GM13976 (cell line): ENCODE data around the gene PNPLA3.

Source experiments
- DNase-seq: peaks from one replicate; pipeline ENCODE4 v3.0.0; 2012; ENCODE audit warnings: low spot score
- in situ Hi-C: fragments of 300-500 bp; cut with MboI; formaldehyde crosslinking; loops from one replicate; pipeline ENCODE4 v1.12.0; 2022; ENCODE audit warnings: low sequenced_read_pairs, mixed read lengths, inconsistent platforms; ENCODE audit not compliant: unreplicated experiment
- TF ChIP-seq, protein P1 (sequence below): IDR thresholded peaks from 2 replicates; pipeline ENCODE4 v1.5.1; 2012; ENCODE audit warnings: borderline replicate concordance, mild to moderate bottlenecking; ENCODE audit not compliant: insufficient read depth; ENCODE audit errors: extremely low read depth, missing control alignments, control extremely low read depth

Gene PNPLA3

DNA sequence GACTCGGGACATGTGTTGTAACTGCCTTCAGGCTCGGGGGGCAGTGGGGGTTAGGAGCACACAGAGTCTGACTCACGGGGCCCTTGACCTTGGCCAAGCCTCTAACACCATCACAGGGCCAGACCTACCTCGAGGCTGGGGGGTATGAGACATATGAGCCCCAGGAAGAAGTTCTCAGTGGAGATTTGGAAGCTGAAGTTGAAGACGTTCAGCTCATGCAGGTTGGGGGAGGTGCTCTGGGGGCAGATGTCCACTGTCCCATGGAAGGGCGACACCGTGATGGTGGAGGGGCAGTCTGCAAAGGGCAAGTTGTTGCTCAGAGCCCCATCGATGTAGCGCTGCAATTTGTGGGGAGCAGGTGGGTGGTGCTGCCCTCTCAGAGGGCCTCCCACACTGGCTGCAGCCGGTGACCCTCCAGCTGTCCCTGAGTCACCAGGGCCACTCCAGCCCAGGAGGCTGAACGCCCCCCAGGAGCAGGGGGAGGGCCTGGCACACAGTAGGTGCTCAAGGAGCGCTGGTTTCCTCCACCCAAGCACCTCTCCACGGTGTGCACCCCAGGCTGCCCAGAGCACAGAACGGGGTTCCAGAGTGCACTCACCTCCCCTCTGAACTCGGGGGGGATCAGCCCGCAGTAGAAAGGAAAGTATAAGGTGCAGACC, 34.3 kb upstream of the PNPLA3 start:
- in situ Hi-C loops = no loop called here
- DNase-seq = no peak
- TF ChIP-seq, protein P1, sequence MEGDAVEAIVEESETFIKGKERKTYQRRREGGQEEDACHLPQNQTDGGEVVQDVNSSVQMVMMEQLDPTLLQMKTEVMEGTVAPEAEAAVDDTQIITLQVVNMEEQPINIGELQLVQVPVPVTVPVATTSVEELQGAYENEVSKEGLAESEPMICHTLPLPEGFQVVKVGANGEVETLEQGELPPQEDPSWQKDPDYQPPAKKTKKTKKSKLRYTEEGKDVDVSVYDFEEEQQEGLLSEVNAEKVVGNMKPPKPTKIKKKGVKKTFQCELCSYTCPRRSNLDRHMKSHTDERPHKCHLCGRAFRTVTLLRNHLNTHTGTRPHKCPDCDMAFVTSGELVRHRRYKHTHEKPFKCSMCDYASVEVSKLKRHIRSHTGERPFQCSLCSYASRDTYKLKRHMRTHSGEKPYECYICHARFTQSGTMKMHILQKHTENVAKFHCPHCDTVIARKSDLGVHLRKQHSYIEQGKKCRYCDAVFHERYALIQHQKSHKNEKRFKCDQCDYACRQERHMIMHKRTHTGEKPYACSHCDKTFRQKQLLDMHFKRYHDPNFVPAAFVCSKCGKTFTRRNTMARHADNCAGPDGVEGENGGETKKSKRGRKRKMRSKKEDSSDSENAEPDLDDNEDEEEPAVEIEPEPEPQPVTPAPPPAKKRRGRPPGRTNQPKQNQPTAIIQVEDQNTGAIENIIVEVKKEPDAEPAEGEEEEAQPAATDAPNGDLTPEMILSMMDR = no peak

DNA sequence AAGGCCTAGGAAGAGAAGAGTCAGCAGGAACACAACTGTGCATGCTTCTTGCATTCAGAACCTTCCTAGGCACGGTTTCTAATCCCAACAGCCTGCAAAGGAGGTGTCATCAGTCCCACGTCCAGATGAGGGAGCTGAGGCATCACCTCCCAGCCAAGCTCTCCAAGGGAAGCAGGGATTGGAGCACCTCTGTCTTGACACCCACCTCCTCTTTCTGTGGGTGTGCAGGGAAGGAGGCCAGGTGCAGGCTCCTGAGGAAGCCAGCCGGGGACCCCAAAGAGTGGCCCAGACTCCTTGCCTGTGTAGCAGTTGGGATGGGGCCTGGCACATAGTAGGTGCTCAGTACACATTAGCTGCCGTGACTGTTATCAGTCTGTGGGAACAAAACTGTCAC, 33.7 kb upstream of the PNPLA3 start:
- in situ Hi-C loops = no loop called here
- TF ChIP-seq, protein P1 = no peak
- DNase-seq = no peak

DNA sequence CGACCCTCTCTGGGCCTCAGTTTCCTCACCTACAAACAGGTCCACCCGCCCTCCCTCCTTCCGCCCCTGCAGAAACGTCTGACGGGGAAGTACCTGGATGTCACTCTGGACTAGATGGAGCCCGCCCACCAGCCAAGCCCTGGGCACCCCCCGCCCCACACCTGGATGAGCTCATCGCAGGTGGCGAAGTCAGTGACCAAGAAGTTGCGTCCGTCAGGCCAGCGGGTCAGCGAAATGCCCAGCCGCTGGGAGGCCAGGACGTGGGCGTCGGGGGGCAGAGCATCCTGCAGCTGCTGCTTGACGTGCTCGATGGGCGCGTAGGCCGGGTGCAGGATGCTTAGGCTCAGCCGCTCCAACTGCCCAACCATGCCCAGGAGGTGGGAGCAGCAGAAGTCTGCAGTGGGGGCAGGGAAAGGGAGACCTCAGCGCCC, 32.7 kb upstream of the PNPLA3 start:
- no peak for DNase-seq
- in situ Hi-C loops = no loop called here
- TF ChIP-seq, protein P1 = no peak

DNA sequence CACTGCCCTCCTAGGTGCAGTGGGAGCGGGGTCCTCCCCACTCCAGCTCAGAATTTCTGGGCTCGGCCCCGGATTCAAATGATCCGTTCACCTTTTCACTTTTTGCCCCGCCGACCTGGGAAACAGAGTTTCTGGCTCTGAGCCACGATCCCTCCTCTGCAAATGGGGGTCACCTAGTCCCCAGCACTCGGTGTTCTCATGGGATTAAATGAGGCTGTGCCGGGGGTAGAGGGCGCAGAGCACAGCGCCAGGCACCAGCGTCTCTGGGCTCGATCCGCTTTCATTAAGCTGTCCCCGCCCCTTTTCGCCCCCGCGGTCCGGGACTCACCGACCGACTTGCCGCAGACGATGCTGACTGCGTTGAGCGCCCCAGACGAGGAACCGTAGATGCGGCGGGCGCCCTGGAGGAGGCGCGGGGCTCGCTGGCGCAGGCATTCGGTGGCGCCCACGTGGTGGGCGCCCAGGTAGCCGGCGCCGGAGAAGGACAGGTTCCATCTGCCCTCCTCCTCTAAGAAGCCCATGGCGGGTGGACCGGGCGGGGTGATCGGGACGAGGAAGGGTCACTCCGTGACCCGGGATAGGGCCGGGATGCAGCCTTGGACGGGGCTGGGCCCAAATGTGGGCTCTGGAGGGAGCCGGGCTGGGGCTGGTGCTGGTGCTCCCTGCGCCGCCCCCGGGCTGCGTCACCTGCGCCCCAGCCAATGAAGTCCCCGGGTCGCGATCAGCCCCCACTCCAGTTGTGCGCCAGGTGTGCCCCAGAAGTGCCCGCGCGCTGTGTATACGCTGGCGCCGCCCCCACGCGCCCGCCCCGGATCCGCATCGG, 32.0 kb upstream of the PNPLA3 start, which contains the start of gene PNPLA5:
TSS of gene PNPLA5 (minus strand) at position 654 of the 823 bp plus-strand sequence. CDS start at position 521, 133 bp downstream.
- in situ Hi-C loops = no loop called here

DNA sequence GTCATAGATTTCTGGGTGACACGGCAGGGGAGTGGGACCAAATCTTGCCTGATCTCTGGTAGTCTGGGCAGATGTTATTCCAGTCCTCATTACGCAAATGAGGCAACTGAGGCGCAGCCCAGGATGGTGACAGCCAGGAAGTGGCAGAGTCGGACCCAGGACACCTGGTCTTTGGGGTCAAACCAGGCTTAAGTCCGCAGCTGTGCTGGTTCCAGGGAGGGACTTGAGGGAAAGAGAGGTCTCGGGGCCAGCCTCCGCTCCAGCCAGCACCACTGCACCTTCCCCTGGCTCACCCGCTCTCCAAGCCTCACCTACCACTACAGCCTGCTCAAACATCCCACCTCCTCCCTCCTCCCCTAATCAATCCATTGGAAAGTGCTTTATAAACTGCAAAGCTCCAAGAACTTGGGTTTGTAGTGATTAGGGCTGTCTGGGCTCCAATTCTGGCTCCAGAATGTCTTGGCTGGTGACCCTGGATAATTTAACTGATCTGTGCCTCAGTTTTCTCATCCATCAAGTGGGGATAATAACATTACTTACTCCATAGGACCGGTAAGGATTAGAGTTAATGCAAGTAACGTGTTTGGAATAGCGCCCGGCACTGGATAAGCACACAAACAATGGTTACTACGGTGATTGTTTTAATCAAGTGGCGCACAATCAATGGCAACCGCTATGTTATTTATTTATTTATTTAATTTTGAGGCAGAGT, 31.3 kb upstream of the PNPLA3 start:
- TF ChIP-seq, protein P1 = no peak
- DNase-seq = no peak
- in situ Hi-C loops = no loop called here

More for the DNA sequence above, 32.0 kb upstream of the PNPLA3 start, which contains the start of gene PNPLA5:
- TF ChIP-seq, protein P1 = no peak
- DNase-seq = no peak

DNA sequence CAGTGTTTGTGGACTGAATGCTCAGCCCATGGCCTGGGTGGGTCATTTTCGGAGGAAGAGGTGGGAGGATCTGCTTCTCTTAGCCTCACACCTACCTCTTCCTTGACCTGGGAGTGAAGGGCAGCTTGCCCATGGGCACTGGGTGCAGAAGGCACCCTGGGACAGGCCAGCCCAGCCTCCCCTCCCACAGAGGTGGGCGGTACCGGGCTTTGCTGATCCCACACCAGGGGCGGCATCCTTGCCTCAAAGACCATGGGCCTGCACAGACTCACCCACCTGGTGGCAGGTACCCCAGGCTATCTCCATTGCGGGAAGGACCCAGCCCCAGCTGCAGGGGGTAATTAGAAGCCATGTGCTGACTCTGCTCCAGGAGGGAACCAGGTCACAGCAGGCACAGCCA, 30.3 kb upstream of the PNPLA3 start:
- TF ChIP-seq, protein P1 = no peak
- in situ Hi-C loops = no loop called here
- DNase-seq = no peak
